GM12872 (cell line): ENCODE data around the gene GOLM1.

ENCODE experiments used
- CTCF ChIP-seq: IDR thresholded peaks from 3 replicates; pipeline ENCODE4 v1.5.1; 2011; ENCODE audit warnings: low read depth, mild to moderate bottlenecking, low read length, moderate library complexity; ENCODE audit not compliant: insufficient read depth

The GOLM1 gene

GRCh38 chr9:86122311-86122710 lies 23.0 kb upstream of the GOLM1 start:
- TF ChIP-seq CTCF = no peak

DNA sequence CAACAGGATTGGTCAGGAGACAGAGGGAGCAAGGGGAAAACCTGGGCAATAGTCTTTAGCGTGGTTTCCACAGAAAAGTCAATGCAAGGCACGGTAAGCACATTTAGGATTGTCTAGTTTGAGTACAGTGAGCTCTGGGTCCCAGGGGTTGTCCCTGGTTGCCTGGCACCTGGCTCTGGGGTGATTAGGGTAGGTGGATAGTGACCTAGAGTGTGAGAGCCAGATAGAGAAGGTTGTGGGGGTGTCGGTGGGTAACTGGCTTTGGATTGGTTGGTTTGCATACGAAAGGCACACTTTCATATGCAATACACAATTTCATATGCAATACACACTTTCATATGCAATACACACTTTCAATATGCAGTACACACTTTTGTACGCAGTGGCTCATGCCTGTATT lies 20.1 kb upstream of the GOLM1 start:
- no peak for TF ChIP-seq CTCF

- no peak for TF ChIP-seq CTCF
These were observed 17.1 kb upstream of the GOLM1 start for GRCh38 chr9:86116425-86116824.

DNA sequence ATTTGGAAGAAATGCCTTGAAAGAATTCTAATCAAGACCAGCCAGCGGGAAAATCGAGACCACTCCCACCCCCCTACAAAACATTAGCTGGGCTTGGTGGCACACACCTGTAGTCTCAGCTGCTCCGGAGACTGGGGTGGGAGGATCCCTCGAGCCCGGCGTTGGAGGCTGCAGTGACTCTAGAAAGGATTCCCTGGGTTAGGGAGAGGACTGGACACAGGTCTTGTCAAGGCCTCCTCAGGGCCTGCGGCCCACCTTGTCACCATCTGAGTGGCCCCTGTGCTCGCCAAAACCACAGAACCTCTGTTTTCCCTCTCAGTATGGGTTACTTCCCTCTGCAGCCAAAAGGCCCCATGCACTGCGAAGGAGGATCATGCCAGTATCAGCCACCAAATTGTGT lies 16.5 kb upstream of the GOLM1 start:
- no peak for TF ChIP-seq CTCF

GRCh38 chr9:86112057-86112456 lies 12.7 kb upstream of the GOLM1 start:
- TF ChIP-seq CTCF = no peak

- no peak for TF ChIP-seq CTCF
These were observed 3.3 kb upstream of the GOLM1 start for GRCh38 chr9:86102626-86103025.

- TF ChIP-seq CTCF = no peak
These were observed 475 bp upstream of the GOLM1 start for GRCh38 chr9:86099701-86100364.
